HepG2 (cell line): ENCODE data around the gene SPAG7. TPM values are rescaled to one million over a fixed set of nuclear protein-coding genes. Genes with fewer than 3 reads are reported as not detected.
A peak's percentile ranks its signal among the peaks of the same experiment; 100 is the strongest.

Experiments used
- AKNA ChIP-seq: sonication (generic); formaldehyde crosslinking; IDR thresholded peaks from 2 replicates; pipeline ENCODE4 v1.4.0; 2020; ENCODE audit warnings: missing genetic modification reagents, borderline replicate concordance
- ARNT ChIP-seq: fragments of 450-650 bp; IDR thresholded peaks from 2 replicates; pipeline ENCODE4 v1.6.1; 2017
- E2F2 ChIP-seq: sonication (generic); formaldehyde crosslinking; IDR thresholded peaks from 2 replicates; pipeline ENCODE4 v1.4.0; 2020; ENCODE audit warnings: missing genetic modification reagents, borderline replicate concordance
- EP300 ChIP-seq, 3 experiments: sonication (generic) in 1 of 3; formaldehyde crosslinking in 1 of 3; IDR thresholded peaks; 2 replicates each; pipeline versions ENCODE4 v1.5.1 to v1.6.1; 2011 to 2020; ENCODE audit warnings: low read depth in 2 of 3, low read length in 2 of 3, borderline replicate concordance in 1 of 3, improper control_type of control experiment in 1 of 3, mild to moderate bottlenecking in 1 of 3, missing genetic modification reagents in 1 of 3, moderate library complexity in 1 of 3
- GABPB1 ChIP-seq: IDR thresholded peaks from 2 replicates; pipeline ENCODE4 v1.6.1; 2016; ENCODE audit warnings: mild to moderate bottlenecking, missing genetic modification reagents, moderate library complexity, missing compliant biosample characterization
- HMGXB4 ChIP-seq, 2 experiments: sonication (generic) in 1 of 2; formaldehyde crosslinking in 1 of 2; IDR thresholded peaks; 2 replicates each; pipeline versions ENCODE4 v1.4.0 to v1.6.1; 2018 to 2020; ENCODE audit warnings: missing genetic modification reagents in 2 of 2, borderline replicate concordance in 1 of 2, low read depth in 1 of 2, mild to moderate bottlenecking in 1 of 2, missing biosample characterization in 1 of 2
- HNRNPH1 ChIP-seq: fragments of 200-400 bp; formaldehyde crosslinking; optimal IDR thresholded peaks from 2 replicates; pipeline ENCODE3; 2017; ENCODE audit warnings: mild to moderate bottlenecking, low read depth, low read length
- KDM2A ChIP-seq: sonication (generic); formaldehyde crosslinking; IDR thresholded peaks from 2 replicates; pipeline ENCODE4 v1.4.0; 2020; ENCODE audit warnings: low read depth, missing genetic modification reagents, borderline replicate concordance
- MAF1 ChIP-seq: sonication (generic); formaldehyde crosslinking; IDR thresholded peaks from 2 replicates; pipeline ENCODE4 v1.5.0; 2020; ENCODE audit warnings: missing genetic modification reagents, borderline replicate concordance
- MAZ ChIP-seq, 2 experiments: sonication (generic) in 1 of 2; formaldehyde crosslinking in 1 of 2; IDR thresholded peaks; 2 replicates each; pipeline versions ENCODE4 v1.5.0 to v1.6.1; 2012 to 2020; ENCODE audit warnings: low read depth in 2 of 2, mild to moderate bottlenecking in 2 of 2, borderline replicate concordance in 1 of 2, improper control_type of control experiment in 1 of 2, low read length in 1 of 2, missing genetic modification reagents in 1 of 2, moderate library complexity in 1 of 2
- POLR2A ChIP-seq, 2 experiments: IDR thresholded peaks; 2 replicates each; pipeline ENCODE4 v1.6.1; 2011; ENCODE audit warnings: low read depth in 2 of 2, low read length in 2 of 2, mild to moderate bottlenecking in 1 of 2, moderate library complexity in 1 of 2; ENCODE audit not compliant: insufficient read depth in 1 of 2
- SKIL ChIP-seq: sonication (generic); formaldehyde crosslinking; IDR thresholded peaks from 2 replicates; pipeline ENCODE4 v1.8.0; 2022; ENCODE audit warnings: missing genetic modification reagents, mild to moderate bottlenecking, moderate library complexity, borderline replicate concordance
- SRSF4 ChIP-seq: fragments of 200-400 bp; formaldehyde crosslinking; IDR thresholded peaks from one replicate; pipeline ENCODE4 v1.6.1; 2018; ENCODE audit warnings: mild to moderate bottlenecking, low read depth, low read length, moderate library complexity; ENCODE audit not compliant: poor library complexity, severe bottlenecking
- TCF7L2 ChIP-seq: IDR thresholded peaks from 2 replicates; pipeline ENCODE4 v1.6.1; 2011; ENCODE audit warnings: mild to moderate bottlenecking, low read depth, low read length, moderate library complexity
- ZEB1 ChIP-seq: IDR thresholded peaks from 2 replicates; pipeline ENCODE4 v1.6.1; 2012; ENCODE audit warnings: mild to moderate bottlenecking, low read depth, inconsistent platforms; ENCODE audit not compliant: insufficient replicate concordance
- ZNF619 ChIP-seq: sonication (generic); formaldehyde crosslinking; IDR thresholded peaks from 2 replicates; pipeline ENCODE4 v1.4.0; 2020; ENCODE audit warnings: mild to moderate bottlenecking, missing genetic modification reagents
- ZNF629 ChIP-seq: sonication (generic); formaldehyde crosslinking; conservative IDR thresholded peaks from 2 replicates; pipeline ENCODE4 v1.5.0; 2020; ENCODE audit warnings: missing genetic modification reagents
- ZNF678 ChIP-seq: sonication (generic); formaldehyde crosslinking; IDR thresholded peaks from 2 replicates; pipeline ENCODE4 v1.4.0; 2020; ENCODE audit warnings: mild to moderate bottlenecking, missing genetic modification reagents
- polyA plus RNA-seq, 8 experiments: library from polyadenylated mRNA; depleted of rRNA in 3 of 8; stranded (reverse) in 7 of 8; unstranded in 1 of 8; fragments of >200 nt; fragmentation: Illumina TruSeq in 4 of 8; extraction: Trizol in 4 of 8; gene quantifications; 2 replicates each; pipeline versions ENCODE4 v1.2.1 to v1.2.3, GENCODE V29; 2011 to 2016; ENCODE audit warnings: low read depth in 4 of 8, missing spikeins in 1 of 8, mixed read lengths in 1 of 8; ENCODE audit not compliant: insufficient read depth in 1 of 8
- total RNA-seq, 5 experiments: library from RNA; depleted of rRNA; stranded (reverse); fragments of >200 nt; fragmentation: Illumina TruSeq; extraction: Trizol; gene quantifications; 2 replicates each; pipeline ENCODE4 v1.2.3, GENCODE V29; 2016; ENCODE audit warnings: low read depth in 1 of 5

The SPAG7 gene
- total and polyA plus RNA-seq, 2 of the 13 experiments (the other 11 are each of a cell fraction or from before 2014, with no cell fraction given): 51.0 to 59.0 TPM

- no peak for TF ChIP-seq E2F2 (CRISPR knock-in tag)
- TF ChIP-seq ZNF678: no peak
- TF ChIP-seq EP300 (IDR thresholded peaks at IDR 0.05; ENCODE audit: low read depth in 2 of 2, low read length in 2 of 2): peak in 1 of 2 experiments; percentile 14; a peak in 1 of 4 replicates
- no peak for TF ChIP-seq EP300 (CRISPR knock-in tag; IDR thresholded peaks at IDR 0.05; ENCODE audit: borderline replicate concordance)
- TF ChIP-seq TCF7L2: no peak
- TF ChIP-seq SRSF4: no peak
- TF ChIP-seq HMGXB4 (CRISPR knock-in tag; IDR thresholded peaks at IDR 0.05; ENCODE audit: borderline replicate concordance in 1 of 2, low read depth in 1 of 2): no peak; a peak in 1 of 4 replicates
- TF ChIP-seq ZNF619: no peak
- TF ChIP-seq HNRNPH1: no peak
- no peak for TF ChIP-seq ZEB1
- TF ChIP-seq POLR2A (IDR thresholded peaks at IDR 0.05; ENCODE audit: insufficient read depth in 1 of 2, low read depth in 2 of 2, low read length in 2 of 2): peak in 1 of 2 experiments; percentile 26; a peak in 3 of 4 replicates
- TF ChIP-seq AKNA (CRISPR knock-in tag): no peak
- TF ChIP-seq ZNF629 (CRISPR knock-in tag): no peak
- no peak for TF ChIP-seq KDM2A
- TF ChIP-seq MAF1 (CRISPR knock-in tag): no peak
- no peak for TF ChIP-seq SKIL
- peak; percentile 17; the same call in 1 of the 2 replicates for TF ChIP-seq GABPB1 (CRISPR knock-in tag)
- TF ChIP-seq ARNT: no peak
- TF ChIP-seq MAZ (IDR thresholded peaks at IDR 0.05; ENCODE audit: borderline replicate concordance, low read depth, low read length): peak; percentile 14; the same call in 1 of the 2 replicates
- TF ChIP-seq MAZ (CRISPR knock-in tag; IDR thresholded peaks at IDR 0.05; ENCODE audit: low read depth): no peak; the same call in 1 of the 2 replicates
These were observed 1.5 kb upstream of the SPAG7 start (continued) for GRCh38 chr17:4969047-4969550.
